Measurements from ENCODE around the gene BCL11B. TPM values are rescaled to one million over a fixed set of nuclear protein-coding genes. Genes with fewer than 3 reads are reported as not detected.

BCL11B gene
- total RNA-seq, 1 experiment from 2014 or later = 0.84 TPM

DNA sequence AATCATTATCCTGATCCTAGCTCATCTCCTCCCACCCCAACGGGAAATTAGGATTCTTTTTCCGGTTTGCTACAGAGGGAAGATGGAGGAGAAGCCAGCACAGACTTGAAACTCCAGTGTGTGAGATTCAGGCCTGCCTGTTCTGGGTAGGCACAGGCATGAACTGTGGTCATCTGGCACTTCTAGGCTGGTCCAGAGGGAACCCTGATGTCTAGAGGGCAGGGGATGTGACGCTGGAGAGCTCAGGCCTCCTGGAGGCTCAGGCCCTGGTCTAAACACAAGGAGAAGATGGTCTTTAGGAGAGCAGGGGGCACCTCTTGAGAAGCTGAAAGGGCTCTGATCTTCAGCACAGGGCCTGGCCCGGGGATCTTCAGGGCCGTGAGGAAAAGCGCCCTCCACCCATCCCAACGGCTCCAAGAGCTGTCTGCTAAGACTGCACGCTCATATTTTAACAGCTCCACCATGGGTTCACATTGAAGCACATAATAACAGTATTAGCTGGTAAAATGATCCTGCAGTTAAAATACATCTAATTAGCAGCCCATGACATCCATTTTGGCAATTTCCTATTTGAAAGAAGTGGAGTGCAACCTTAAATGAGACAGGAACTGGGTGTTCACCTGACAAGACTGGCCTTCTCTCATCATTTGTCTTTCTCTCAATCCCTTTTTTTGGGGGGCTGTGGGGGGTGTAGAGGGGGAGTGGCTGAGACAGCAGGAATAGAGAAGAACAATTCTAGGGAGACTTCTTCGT lies 35.4 kb downstream of the BCL11B start:
- no peak for DNase-seq (ENCODE audit: unreplicated experiment)
- Mint-ChIP-seq H3K27ac (ENCODE audit: low read depth, unreplicated experiment) (no peak overlapping the region), H3K36me3 (ENCODE audit: insufficient read depth, unreplicated experiment) (no peaks in the 10 kb centered on the region), H3K4me1 (ENCODE audit: insufficient read depth, unreplicated experiment) (peaks cover 10% of the 10 kb centered on the region), H3K9me3 (ENCODE audit: unreplicated experiment) (peaks cover 7% of the 10 kb centered on the region), H3K4me3 (ENCODE audit: unreplicated experiment) (no peak overlapping the region), H3K27me3 (ENCODE audit: insufficient read depth, unreplicated experiment) (no peaks in the 10 kb centered on the region)
- intact Hi-C loops (cut with micrococcal nuclease) = no loop called here
- ChIA-PET POLR2A (no interaction called here), CTCF (interaction anchor here (0.6 to 1.5 kb wide), 4 partner anchors 11 to 39 kb away, joined by 3 to 4 read pairs (median 3); no protein-coding TSS in a partner anchor)
- BruUV-seq (replicated peaks) = no TSS peak
- TF ChIP-seq, protein P1, sequence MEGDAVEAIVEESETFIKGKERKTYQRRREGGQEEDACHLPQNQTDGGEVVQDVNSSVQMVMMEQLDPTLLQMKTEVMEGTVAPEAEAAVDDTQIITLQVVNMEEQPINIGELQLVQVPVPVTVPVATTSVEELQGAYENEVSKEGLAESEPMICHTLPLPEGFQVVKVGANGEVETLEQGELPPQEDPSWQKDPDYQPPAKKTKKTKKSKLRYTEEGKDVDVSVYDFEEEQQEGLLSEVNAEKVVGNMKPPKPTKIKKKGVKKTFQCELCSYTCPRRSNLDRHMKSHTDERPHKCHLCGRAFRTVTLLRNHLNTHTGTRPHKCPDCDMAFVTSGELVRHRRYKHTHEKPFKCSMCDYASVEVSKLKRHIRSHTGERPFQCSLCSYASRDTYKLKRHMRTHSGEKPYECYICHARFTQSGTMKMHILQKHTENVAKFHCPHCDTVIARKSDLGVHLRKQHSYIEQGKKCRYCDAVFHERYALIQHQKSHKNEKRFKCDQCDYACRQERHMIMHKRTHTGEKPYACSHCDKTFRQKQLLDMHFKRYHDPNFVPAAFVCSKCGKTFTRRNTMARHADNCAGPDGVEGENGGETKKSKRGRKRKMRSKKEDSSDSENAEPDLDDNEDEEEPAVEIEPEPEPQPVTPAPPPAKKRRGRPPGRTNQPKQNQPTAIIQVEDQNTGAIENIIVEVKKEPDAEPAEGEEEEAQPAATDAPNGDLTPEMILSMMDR (IDR thresholded peaks at IDR 0.05; ENCODE audit: unreplicated experiment) = no peak

DNA sequence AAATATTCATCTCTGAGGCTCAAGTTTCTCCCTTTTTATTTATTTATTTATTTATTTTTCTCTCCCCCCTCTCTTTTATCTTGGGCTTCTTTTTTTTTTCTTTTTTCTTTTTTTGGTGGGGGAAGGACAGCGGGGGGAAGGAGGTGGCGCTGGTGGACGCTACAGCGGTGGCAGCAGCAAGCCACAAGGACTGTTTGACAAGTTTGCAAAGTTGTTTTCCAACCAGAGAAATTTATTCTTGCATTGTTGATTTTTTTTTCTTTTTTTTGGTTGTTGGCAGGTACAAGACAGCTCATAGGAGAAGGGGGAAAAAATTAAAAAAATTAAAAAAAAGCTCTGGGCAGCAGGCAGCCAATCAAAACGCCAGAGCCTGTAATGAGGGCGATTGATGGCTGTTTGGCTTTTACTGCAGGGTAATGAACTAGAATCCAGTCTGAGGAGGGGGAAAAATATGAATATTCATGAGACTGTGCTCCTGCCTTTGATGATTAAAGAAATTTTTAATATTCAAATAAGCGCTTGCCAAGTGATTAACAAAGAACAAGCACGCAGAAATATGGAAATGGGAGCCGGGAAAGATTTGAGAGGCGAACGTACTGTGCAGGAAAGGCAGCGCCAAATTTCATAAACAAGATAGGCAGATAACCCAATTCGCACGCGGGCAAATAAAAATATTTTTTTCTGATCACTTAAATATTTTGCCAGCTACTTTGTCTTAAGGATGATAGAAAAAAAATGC lies 36.2 kb downstream of the BCL11B start:
- CTCF ChIA-PET = interaction anchor here (1.0 to 1.5 kb wide), 2 partner anchors 31 to 39 kb away, joined by 3 to 4 read pairs; no protein-coding TSS in a partner anchor
- no TSS peak for BruUV-seq (replicated peaks)
- no peak overlapping the region for H3K27ac Mint-ChIP-seq (ENCODE audit: low read depth, unreplicated experiment)

DNA sequence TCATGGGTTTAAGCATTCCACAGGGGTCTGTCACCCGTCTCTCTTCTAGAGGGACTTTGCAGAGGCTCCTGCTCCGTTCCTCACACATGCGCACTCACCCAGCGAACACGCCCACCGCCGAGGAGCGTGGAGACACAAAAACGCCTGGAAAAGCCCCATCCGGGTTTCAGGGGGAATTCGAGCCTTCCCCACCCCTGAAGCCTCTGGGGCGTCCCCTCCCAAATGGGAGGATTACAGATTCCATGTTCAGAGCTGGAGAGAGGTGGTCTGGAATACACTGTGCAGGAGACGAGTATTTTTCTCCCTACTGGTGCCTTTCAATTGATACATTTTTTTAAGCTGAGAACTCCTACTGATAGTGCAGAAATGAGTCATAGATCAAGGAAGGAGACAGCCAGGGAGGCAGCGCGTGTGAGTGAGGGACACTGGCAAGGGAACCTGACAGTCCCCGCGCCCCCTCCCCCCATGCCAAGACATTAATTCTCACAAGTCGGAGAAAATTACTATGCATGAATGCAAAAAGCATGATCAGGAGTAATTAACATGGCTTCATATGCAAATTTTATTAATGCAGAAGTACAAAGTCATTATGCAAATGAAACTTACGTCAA lies 36.9 kb downstream of the BCL11B start:
- BruUV-seq (replicated peaks) = no TSS peak
- intact Hi-C loops (cut with micrococcal nuclease) = no loop called here
- no peak for DNase-seq (ENCODE audit: unreplicated experiment)
- H3K4me1 Mint-ChIP-seq (ENCODE audit: insufficient read depth, unreplicated experiment) = peaks cover 7% of the 10 kb centered on the region
- no peaks in the 10 kb centered on the region for H3K36me3 Mint-ChIP-seq (ENCODE audit: insufficient read depth, unreplicated experiment)
- H3K27me3 Mint-ChIP-seq (ENCODE audit: insufficient read depth, unreplicated experiment) = no peaks in the 10 kb centered on the region
- ChIA-PET POLR2A (interaction anchor here (1.2 kb wide), 1 partner anchor 281 kb away, joined by 3 read pairs; no protein-coding TSS in a partner anchor), CTCF (interaction anchor here (1.0 kb wide), 1 partner anchor 40 kb away, joined by 3 read pairs; no protein-coding TSS in a partner anchor)
- H3K9me3 Mint-ChIP-seq (ENCODE audit: unreplicated experiment) = peaks cover 7% of the 10 kb centered on the region
- TF ChIP-seq, protein P1 (IDR thresholded peaks at IDR 0.05; ENCODE audit: unreplicated experiment) = no peak
- no peak overlapping the region for H3K27ac Mint-ChIP-seq (ENCODE audit: low read depth, unreplicated experiment)
- no peak overlapping the region for H3K4me3 Mint-ChIP-seq (ENCODE audit: unreplicated experiment)

More for the DNA sequence above, 36.2 kb downstream of the BCL11B start:
- POLR2A ChIA-PET = interaction anchor here (0.6 kb wide), 1 partner anchor 744 kb away, joined by 3 read pairs; no protein-coding TSS in a partner anchor
- Mint-ChIP-seq H3K36me3 (ENCODE audit: insufficient read depth, unreplicated experiment) (no peaks in the 10 kb centered on the region), H3K4me3 (ENCODE audit: unreplicated experiment) (no peak overlapping the region), H3K9me3 (ENCODE audit: unreplicated experiment) (peaks cover 7% of the 10 kb centered on the region), H3K27me3 (ENCODE audit: insufficient read depth, unreplicated experiment) (no peaks in the 10 kb centered on the region), H3K4me1 (ENCODE audit: insufficient read depth, unreplicated experiment) (peaks cover 10% of the 10 kb centered on the region)
- intact Hi-C loops (cut with micrococcal nuclease) = no loop called here
- DNase-seq (ENCODE audit: unreplicated experiment) = no peak
- TF ChIP-seq, protein P1 (IDR thresholded peaks at IDR 0.05; ENCODE audit: unreplicated experiment) = no peak

DNA sequence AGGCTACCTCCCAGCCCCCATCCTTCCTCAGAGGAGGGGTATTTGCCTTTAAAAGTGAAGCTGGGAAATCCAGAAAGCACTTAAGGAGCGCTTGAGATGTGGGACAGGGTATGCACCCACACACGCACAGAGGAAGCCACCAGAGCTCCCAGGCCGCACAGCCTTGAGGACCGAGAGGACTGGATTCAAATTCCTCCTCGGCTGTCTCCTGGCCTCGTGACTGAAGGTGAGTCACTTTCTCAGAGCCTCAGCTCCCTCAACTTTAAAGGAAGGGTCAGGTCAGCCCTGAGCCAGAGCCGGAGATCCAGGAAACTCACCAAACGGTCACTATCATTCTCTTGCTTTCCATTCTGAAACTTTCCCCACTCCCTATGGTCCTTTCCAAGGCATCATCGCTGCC lies 37.6 kb downstream of the BCL11B start:
- Mint-ChIP-seq H3K4me1 (ENCODE audit: insufficient read depth, unreplicated experiment) (no peaks in the 10 kb centered on the region), H3K27me3 (ENCODE audit: insufficient read depth, unreplicated experiment) (no peaks in the 10 kb centered on the region), H3K27ac (ENCODE audit: low read depth, unreplicated experiment) (no peak overlapping the region), H3K36me3 (ENCODE audit: insufficient read depth, unreplicated experiment) (no peaks in the 10 kb centered on the region), H3K9me3 (ENCODE audit: unreplicated experiment) (peaks cover 7% of the 10 kb centered on the region), H3K4me3 (ENCODE audit: unreplicated experiment) (no peak overlapping the region)
- ChIA-PET POLR2A (interaction anchor here (1.2 kb wide), 1 partner anchor 281 kb away, joined by 3 read pairs; no protein-coding TSS in a partner anchor), CTCF (no interaction called here)
- intact Hi-C loops (cut with micrococcal nuclease) = no loop called here
- TF ChIP-seq, protein P1 (IDR thresholded peaks at IDR 0.05; ENCODE audit: unreplicated experiment) = no peak
- no TSS peak for BruUV-seq (replicated peaks)
- DNase-seq (ENCODE audit: unreplicated experiment) = no peak

All from MCF 10A (cell line).